Vagina (tissue), 2 donors: Measurements from ENCODE around the gene EBF4. TPM values are rescaled to one million over a fixed set of nuclear protein-coding genes. Genes with fewer than 3 reads are reported as not detected.

Source experiments
- DNase-seq, 2 donors: peaks; one replicate each; pipeline ENCODE4 v3.0.0-alpha.2; 2017; ENCODE audit errors: extremely low spot score in 2 of 2
- H3K27ac ChIP-seq: fragments of 200-600 bp; sonication (generic); one replicate; pipeline ENCODE4 v1.5.1; 2019
- H3K27me3 ChIP-seq: fragments of 200-600 bp; sonication (generic); one replicate; pipeline ENCODE4 v1.5.1; 2019
- H3K36me3 ChIP-seq, 2 donors: fragments of 200-600 bp; sonication (generic); one replicate each; pipeline ENCODE4 v1.5.1; 2017 to 2019
- H3K4me1 ChIP-seq: fragments of 200-600 bp; sonication (generic); one replicate; pipeline ENCODE4 v1.5.1; 2019
- H3K4me3 ChIP-seq, 2 donors: fragments of 200-600 bp; sonication (generic); 1 replicate in 1 of 2; 2 replicates in 1 of 2; pipeline ENCODE4 v1.5.1; 2016 to 2019
- H3K9me3 ChIP-seq: fragments of 200-600 bp; sonication (generic); one replicate; pipeline ENCODE4 v1.5.1; 2019
- CTCF ChIP-seq, 3 experiments: fragments of 450-650 bp in 2 of 3; fragments of 200-600 bp in 1 of 3; sonication (generic) in 1 of 3; IDR thresholded peaks; one replicate each; pipeline ENCODE4 v1.5.1; 2017 to 2019; ENCODE audit warnings: antibody characterized with exemption in 3 of 3, mild to moderate bottlenecking in 2 of 3, moderate library complexity in 2 of 3
- POLR2A ChIP-seq, 2 donors: fragments of 450-650 bp; IDR thresholded peaks; one replicate each; pipeline ENCODE4 v1.6.1; 2017; ENCODE audit warnings: antibody characterized with exemption in 2 of 2, mild to moderate bottlenecking in 2 of 2, moderate library complexity in 2 of 2
- POLR2AphosphoS5 ChIP-seq, 2 donors: sonication (generic); formaldehyde crosslinking; IDR thresholded peaks; one replicate each; pipeline ENCODE4 v1.9.0; 2017; ENCODE audit warnings: antibody characterized with exemption in 2 of 2, mild to moderate bottlenecking in 2 of 2, low read depth in 1 of 2; ENCODE audit not compliant: insufficient read depth in 1 of 2
- intact Hi-C: fragments of 100-400 bp; cut with DNase I; formaldehyde crosslinking; loops from one replicate; pipeline ENCODE4 v1.15.1; 2023
- total RNA-seq: library from RNA; depleted of rRNA; stranded (reverse); fragments of >200 nt; gene quantifications from one replicate; pipeline ENCODE4 v1.2.3, GENCODE V29; 2016

Gene EBF4
- total RNA-seq, 1 donor from 2014 or later, result 23.1 TPM

- intact Hi-C loops, result no loop called here
- H3K27me3 ChIP-seq, result no peaks in the 10 kb centered on the region
- no peak for TF ChIP-seq POLR2A (IDR thresholded peaks at IDR 0.05)
- TF ChIP-seq CTCF (IDR thresholded peaks at IDR 0.05), result no peak
- no peak for TF ChIP-seq POLR2AphosphoS5 (IDR thresholded peaks at IDR 0.05; ENCODE audit: insufficient read depth in 1 of 2, low read depth in 1 of 2)
- H3K4me1 ChIP-seq, result peaks cover 5% of the 10 kb centered on the region
- no peaks in the 10 kb centered on the region for H3K9me3 ChIP-seq
- no peaks in the 10 kb centered on the region for H3K36me3 ChIP-seq
- no peak for DNase-seq
- H3K27ac ChIP-seq, result no peak overlapping the region
- H3K4me3 ChIP-seq, result no peak overlapping the region
Observed at GRCh38 chr20:2759603-2760296, 67.2 kb downstream of the EBF4 start.

- DNase-seq, result peak in 1 of 2 donors; percentile 60
- no peak overlapping the region for H3K27ac ChIP-seq
Observed at GRCh38 chr20:2760297-2760951, 67.8 kb downstream of the EBF4 start.

GRCh38 chr20:2760952-2761305, 68.3 kb downstream of the EBF4 start:
- Histone ChIP-seq H3K27me3 (no peaks in the 10 kb centered on the region), H3K4me3 (no peak overlapping the region), H3K9me3 (no peaks in the 10 kb centered on the region), H3K36me3 (no peaks in the 10 kb centered on the region), H3K4me1 (peaks cover 5% of the 10 kb centered on the region), H3K27ac (no peak overlapping the region)
- no peak for TF ChIP-seq CTCF (IDR thresholded peaks at IDR 0.05)
- no peak for TF ChIP-seq POLR2A (IDR thresholded peaks at IDR 0.05)
- no peak for TF ChIP-seq POLR2AphosphoS5 (IDR thresholded peaks at IDR 0.05; ENCODE audit: insufficient read depth in 1 of 2, low read depth in 1 of 2)
- intact Hi-C loops, result no loop called here
- no peak for DNase-seq

More at GRCh38 chr20:2760297-2760951, 67.8 kb downstream of the EBF4 start:
- TF ChIP-seq CTCF (IDR thresholded peaks at IDR 0.05) (no peak), POLR2A (IDR thresholded peaks at IDR 0.05) (no peak), POLR2AphosphoS5 (IDR thresholded peaks at IDR 0.05; ENCODE audit: insufficient read depth in 1 of 2, low read depth in 1 of 2) (no peak)
- Histone ChIP-seq H3K4me3 (no peak overlapping the region), H3K9me3 (no peaks in the 10 kb centered on the region), H3K4me1 (peaks cover 5% of the 10 kb centered on the region), H3K36me3 (no peaks in the 10 kb centered on the region), H3K27me3 (no peaks in the 10 kb centered on the region)
- intact Hi-C loops, result no loop called here

GRCh38 chr20:2761885-2762284, 69.3 kb downstream of the EBF4 start:
- peak in 1 of 2 donors; percentile 71 for DNase-seq
- TF ChIP-seq POLR2A (IDR thresholded peaks at IDR 0.05) (no peak), CTCF (IDR thresholded peaks at IDR 0.05) (no peak), POLR2AphosphoS5 (IDR thresholded peaks at IDR 0.05; ENCODE audit: insufficient read depth in 1 of 2, low read depth in 1 of 2) (no peak)
- H3K4me3 ChIP-seq, result no peak overlapping the region
- H3K27me3 ChIP-seq, result no peaks in the 10 kb centered on the region
- intact Hi-C loops, result no loop called here
- peaks cover 5% of the 10 kb centered on the region for H3K4me1 ChIP-seq
- H3K36me3 ChIP-seq, result no peaks in the 10 kb centered on the region
- no peak overlapping the region for H3K27ac ChIP-seq
- no peaks in the 10 kb centered on the region for H3K9me3 ChIP-seq

- Histone ChIP-seq H3K9me3 (no peaks in the 10 kb centered on the region), H3K36me3 (no peaks in the 10 kb centered on the region), H3K27me3 (no peaks in the 10 kb centered on the region), H3K27ac (no peak overlapping the region), H3K4me1 (peaks cover 7% of the 10 kb centered on the region), H3K4me3 (no peak overlapping the region)
- intact Hi-C loops, result no loop called here
- peak; percentile 40 to 64 for DNase-seq
- no peak for TF ChIP-seq CTCF (IDR thresholded peaks at IDR 0.05)
- TF ChIP-seq POLR2A (IDR thresholded peaks at IDR 0.05), result no peak
- TF ChIP-seq POLR2AphosphoS5 (IDR thresholded peaks at IDR 0.05; ENCODE audit: insufficient read depth in 1 of 2, low read depth in 1 of 2), result no peak
Observed at GRCh38 chr20:2762578-2763131, 70.1 kb downstream of the EBF4 start.
